Neural cell (in vitro differentiated cells): ENCODE data around the gene ASTN1. TPM values are rescaled to one million over a fixed set of nuclear protein-coding genes. Genes with fewer than 3 reads are reported as not detected.

Source experiments
- H2AFZ ChIP-seq: fragments of 200-600, 300-800 bp; sonication (generic), shearing (Covaris generic); 2 replicates; pipeline ENCODE4 v1.6.0; 2014; ENCODE audit warnings: low read depth, mild to moderate bottlenecking, antibody characterized with exemption, low read length, moderate library complexity
- H3F3A ChIP-seq: fragments of 200-600 bp; shearing (Covaris generic); 2 replicates; pipeline ENCODE4 v1.6.1; 2016; ENCODE audit warnings: mild to moderate bottlenecking, moderate library complexity, mixed read lengths, antibody characterized with exemption, low read length; ENCODE audit not compliant: insufficient read depth, poor library complexity, severe bottlenecking
- H3K27ac ChIP-seq: fragments of 200-600, 300-800 bp; sonication (generic), shearing (Covaris generic); 2 replicates; pipeline ENCODE4 v1.5.1; 2014; ENCODE audit warnings: mild to moderate bottlenecking, low read length, moderate library complexity
- H3K27me3 ChIP-seq: fragments of 300-800, 200-600 bp; sonication (generic), shearing (Covaris generic); 2 replicates; pipeline ENCODE4 v1.6.0; 2014; ENCODE audit warnings: mild to moderate bottlenecking, low read depth, low read length, moderate library complexity; ENCODE audit not compliant: insufficient read depth
- H3K36me3 ChIP-seq: fragments of 300-800, 200-600 bp; sonication (generic), shearing (Covaris generic); 2 replicates; pipeline ENCODE4 v1.5.1; 2014; ENCODE audit warnings: mild to moderate bottlenecking, antibody characterized with exemption, low read length, moderate library complexity; ENCODE audit not compliant: insufficient read depth
- H3K4me2 ChIP-seq: fragments of 300-800, 200-600 bp; sonication (generic), shearing (Covaris generic); 2 replicates; pipeline ENCODE4 v1.6.0; 2014; ENCODE audit warnings: mild to moderate bottlenecking, low read length
- H3K4me3 ChIP-seq: fragments of 300-800, 200-600 bp; sonication (generic), shearing (Covaris generic); 2 replicates; pipeline ENCODE4 v1.5.1; 2014; ENCODE audit warnings: mild to moderate bottlenecking, low read length, moderate library complexity
- H3K79me2 ChIP-seq: fragments of 200-600 bp; shearing (Covaris generic); replicated peaks from 2 replicates; pipeline ENCODE4 v1.6.0; 2014; ENCODE audit warnings: mild to moderate bottlenecking, low read length, moderate library complexity; ENCODE audit not compliant: insufficient read depth
- H3K9ac ChIP-seq: fragments of 300-800, 200-600 bp; sonication (generic), shearing (Covaris generic); 2 replicates; pipeline ENCODE4 v1.6.1; 2016; ENCODE audit warnings: mild to moderate bottlenecking, low read length, mixed read lengths
- H3K9me2 ChIP-seq: fragments of 200-600 bp; shearing (Covaris generic); 2 replicates; pipeline ENCODE4 v1.6.1; 2016; ENCODE audit warnings: mild to moderate bottlenecking, low read length, mixed read lengths; ENCODE audit not compliant: insufficient read depth
- H3K9me3 ChIP-seq: fragments of 200-600, 300-800 bp; sonication (generic), shearing (Covaris generic); 2 replicates; pipeline ENCODE4 v1.6.1; 2016; ENCODE audit warnings: mild to moderate bottlenecking, mixed run types, low read length, moderate library complexity, mixed read lengths
- H4K20me1 ChIP-seq: fragments of 200-600 bp; shearing (Covaris generic); 2 replicates; pipeline ENCODE4 v1.6.1; 2016; ENCODE audit warnings: mild to moderate bottlenecking, mixed run types; ENCODE audit not compliant: insufficient read depth
- EP300 ChIP-seq: fragments of 450-650 bp; conservative IDR thresholded peaks from 2 replicates; pipeline ENCODE4 v1.6.1; 2014; ENCODE audit warnings: antibody characterized with exemption, mild to moderate bottlenecking, moderate library complexity; ENCODE audit not compliant: poor library complexity, severe bottlenecking
- EZH2 ChIP-seq: fragments of 200-600, 300-800 bp; shearing (Covaris generic), sonication (generic); IDR thresholded peaks from 2 replicates; pipeline ENCODE4 v1.6.1; 2014; ENCODE audit warnings: antibody characterized with exemption, low read length, borderline replicate concordance, mild to moderate bottlenecking; ENCODE audit not compliant: insufficient read depth, poor library complexity, severe bottlenecking
- MXI1 ChIP-seq: fragments of 450-650 bp; conservative IDR thresholded peaks from 2 replicates; pipeline ENCODE4 v1.6.1; 2014; ENCODE audit warnings: antibody characterized with exemption, mild to moderate bottlenecking; ENCODE audit not compliant: poor library complexity, severe bottlenecking
- POLR2AphosphoS5 ChIP-seq: IDR thresholded peaks from 2 replicates; pipeline ENCODE4 v1.6.1; 2012
- RAD21 ChIP-seq: fragments of 450-650 bp; conservative IDR thresholded peaks from 2 replicates; pipeline ENCODE4 v1.6.1; 2014; ENCODE audit warnings: antibody characterized with exemption, mild to moderate bottlenecking, moderate library complexity
- SMC3 ChIP-seq: fragments of 450-650 bp; conservative IDR thresholded peaks from 2 replicates; pipeline ENCODE4 v1.6.1; 2014; ENCODE audit warnings: antibody characterized with exemption, mild to moderate bottlenecking, moderate library complexity; ENCODE audit not compliant: poor library complexity
- TAF1 ChIP-seq: IDR thresholded peaks from 2 replicates; pipeline ENCODE4 v1.6.1; 2012; ENCODE audit warnings: low read depth
- polyA plus RNA-seq: library from polyadenylated mRNA; depleted of rRNA; stranded (reverse); fragments of >200 nt; gene quantifications from 2 replicates; pipeline ENCODE4 v1.2.3, GENCODE V29; 2014
- TF ChIP-seq, protein P1 (sequence below): fragments of 450-650 bp; IDR thresholded peaks from 2 replicates; pipeline ENCODE4 v1.5.1; 2014; ENCODE audit warnings: antibody characterized with exemption, mild to moderate bottlenecking, moderate library complexity; ENCODE audit not compliant: poor library complexity, severe bottlenecking
- TF ChIP-seq, protein P2 (sequence below): IDR thresholded peaks from 2 replicates; pipeline ENCODE4 v1.6.1; 2012; ENCODE audit warnings: borderline replicate concordance

Gene ASTN1
- polyA plus RNA-seq, 1 donor from 2014 or later = 33.4 TPM

GRCh38 chr1:177122461-177123251, 41.9 kb downstream of the ASTN1 start:
- Histone ChIP-seq H3K79me2 (no peaks in the 10 kb centered on the region), H3K9me3 (no peaks in the 10 kb centered on the region), H3K36me3 (peaks cover 4% of the 10 kb centered on the region), H3K27ac (no peak overlapping the region), H4K20me1 (no peaks in the 10 kb centered on the region), H3K4me3 (no peak overlapping the region), H3K4me2 (no peak overlapping the region), H2AFZ (no peak overlapping the region), H3K9ac (no peak overlapping the region), H3F3A (no peaks in the 10 kb centered on the region), H3K9me2 (no peaks in the 10 kb centered on the region), H3K27me3 (no peaks in the 10 kb centered on the region)
- no peak for TF ChIP-seq SMC3
- no peak for TF ChIP-seq POLR2AphosphoS5
- TF ChIP-seq, protein P1, sequence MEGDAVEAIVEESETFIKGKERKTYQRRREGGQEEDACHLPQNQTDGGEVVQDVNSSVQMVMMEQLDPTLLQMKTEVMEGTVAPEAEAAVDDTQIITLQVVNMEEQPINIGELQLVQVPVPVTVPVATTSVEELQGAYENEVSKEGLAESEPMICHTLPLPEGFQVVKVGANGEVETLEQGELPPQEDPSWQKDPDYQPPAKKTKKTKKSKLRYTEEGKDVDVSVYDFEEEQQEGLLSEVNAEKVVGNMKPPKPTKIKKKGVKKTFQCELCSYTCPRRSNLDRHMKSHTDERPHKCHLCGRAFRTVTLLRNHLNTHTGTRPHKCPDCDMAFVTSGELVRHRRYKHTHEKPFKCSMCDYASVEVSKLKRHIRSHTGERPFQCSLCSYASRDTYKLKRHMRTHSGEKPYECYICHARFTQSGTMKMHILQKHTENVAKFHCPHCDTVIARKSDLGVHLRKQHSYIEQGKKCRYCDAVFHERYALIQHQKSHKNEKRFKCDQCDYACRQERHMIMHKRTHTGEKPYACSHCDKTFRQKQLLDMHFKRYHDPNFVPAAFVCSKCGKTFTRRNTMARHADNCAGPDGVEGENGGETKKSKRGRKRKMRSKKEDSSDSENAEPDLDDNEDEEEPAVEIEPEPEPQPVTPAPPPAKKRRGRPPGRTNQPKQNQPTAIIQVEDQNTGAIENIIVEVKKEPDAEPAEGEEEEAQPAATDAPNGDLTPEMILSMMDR = no peak
- TF ChIP-seq, protein P2, sequence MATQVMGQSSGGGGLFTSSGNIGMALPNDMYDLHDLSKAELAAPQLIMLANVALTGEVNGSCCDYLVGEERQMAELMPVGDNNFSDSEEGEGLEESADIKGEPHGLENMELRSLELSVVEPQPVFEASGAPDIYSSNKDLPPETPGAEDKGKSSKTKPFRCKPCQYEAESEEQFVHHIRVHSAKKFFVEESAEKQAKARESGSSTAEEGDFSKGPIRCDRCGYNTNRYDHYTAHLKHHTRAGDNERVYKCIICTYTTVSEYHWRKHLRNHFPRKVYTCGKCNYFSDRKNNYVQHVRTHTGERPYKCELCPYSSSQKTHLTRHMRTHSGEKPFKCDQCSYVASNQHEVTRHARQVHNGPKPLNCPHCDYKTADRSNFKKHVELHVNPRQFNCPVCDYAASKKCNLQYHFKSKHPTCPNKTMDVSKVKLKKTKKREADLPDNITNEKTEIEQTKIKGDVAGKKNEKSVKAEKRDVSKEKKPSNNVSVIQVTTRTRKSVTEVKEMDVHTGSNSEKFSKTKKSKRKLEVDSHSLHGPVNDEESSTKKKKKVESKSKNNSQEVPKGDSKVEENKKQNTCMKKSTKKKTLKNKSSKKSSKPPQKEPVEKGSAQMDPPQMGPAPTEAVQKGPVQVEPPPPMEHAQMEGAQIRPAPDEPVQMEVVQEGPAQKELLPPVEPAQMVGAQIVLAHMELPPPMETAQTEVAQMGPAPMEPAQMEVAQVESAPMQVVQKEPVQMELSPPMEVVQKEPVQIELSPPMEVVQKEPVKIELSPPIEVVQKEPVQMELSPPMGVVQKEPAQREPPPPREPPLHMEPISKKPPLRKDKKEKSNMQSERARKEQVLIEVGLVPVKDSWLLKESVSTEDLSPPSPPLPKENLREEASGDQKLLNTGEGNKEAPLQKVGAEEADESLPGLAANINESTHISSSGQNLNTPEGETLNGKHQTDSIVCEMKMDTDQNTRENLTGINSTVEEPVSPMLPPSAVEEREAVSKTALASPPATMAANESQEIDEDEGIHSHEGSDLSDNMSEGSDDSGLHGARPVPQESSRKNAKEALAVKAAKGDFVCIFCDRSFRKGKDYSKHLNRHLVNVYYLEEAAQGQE = no peak
- no peak for TF ChIP-seq EP300
- TF ChIP-seq TAF1 = no peak
- no peak for TF ChIP-seq EZH2
- no peak for TF ChIP-seq MXI1
- TF ChIP-seq RAD21 = no peak

DNA sequence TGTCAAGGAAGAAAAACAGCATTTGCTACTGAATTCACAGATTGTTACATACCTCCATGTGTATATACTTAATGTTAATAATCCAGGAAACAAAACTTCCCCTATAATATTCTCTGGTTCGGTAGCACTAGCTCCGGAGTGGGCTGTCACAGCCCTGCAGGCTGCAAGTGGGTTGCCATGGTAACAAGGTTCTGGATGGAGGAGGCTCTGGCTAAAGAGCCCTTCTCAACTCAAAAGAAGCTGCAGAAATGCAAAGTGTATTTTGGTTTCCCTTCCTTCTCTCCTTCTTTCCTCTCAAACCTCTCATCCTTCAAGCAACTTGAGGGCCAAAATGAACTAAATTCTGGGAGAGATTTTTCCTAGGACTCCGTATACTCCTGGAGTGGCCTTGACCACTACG, 45.2 kb downstream of the ASTN1 start:
- TF ChIP-seq POLR2AphosphoS5 (no peak), TAF1 (no peak), EZH2 (no peak), EP300 (no peak), RAD21 (no peak), MXI1 (no peak), SMC3 (no peak)
- TF ChIP-seq, protein P2 = no peak
- TF ChIP-seq, protein P1 = no peak
- Histone ChIP-seq H3K9me3 (no peaks in the 10 kb centered on the region), H2AFZ (no peak overlapping the region), H3K27me3 (no peaks in the 10 kb centered on the region), H3K4me2 (no peak overlapping the region), H3K79me2 (no peaks in the 10 kb centered on the region), H3K9me2 (no peaks in the 10 kb centered on the region), H3K9ac (no peak overlapping the region), H3K27ac (no peak overlapping the region), H3K36me3 (no peaks in the 10 kb centered on the region), H4K20me1 (no peaks in the 10 kb centered on the region), H3F3A (no peaks in the 10 kb centered on the region), H3K4me3 (no peak overlapping the region)
